ENCODE measurements around the gene IMMT. TPM values are rescaled to one million over a fixed set of nuclear protein-coding genes. Genes with fewer than 3 reads are reported as not detected.

Gene IMMT
- total and polyA plus RNA-seq, 2 experiments from 2014 or later: 71.0 to 96.7 TPM

- no peak for TF ChIP-seq STAT1 (IDR thresholded peaks at IDR 0.05; ENCODE audit: unreplicated experiment)
- TF ChIP-seq JUNB (IDR thresholded peaks at IDR 0.05; ENCODE audit: unreplicated experiment): no peak
- no peak for TF ChIP-seq EZH2 (IDR thresholded peaks at IDR 0.05; ENCODE audit: low read depth, unreplicated experiment)
- TF ChIP-seq EZH2phosphoT487 (IDR thresholded peaks at IDR 0.05; ENCODE audit: unreplicated experiment): no peak
- TF ChIP-seq CREB1 (CRISPR knock-in tag; IDR thresholded peaks at IDR 0.05; ENCODE audit: low read depth): no peak
- no peak for TF ChIP-seq ETS1 (IDR thresholded peaks at IDR 0.05)
- TF ChIP-seq ZNF462 (CRISPR knock-in tag; IDR thresholded peaks at IDR 0.05): no peak
- no peak for TF ChIP-seq ZNF114 (CRISPR knock-in tag; IDR thresholded peaks at IDR 0.05)
- no peak for TF ChIP-seq NANOG (IDR thresholded peaks at IDR 0.05; ENCODE audit: borderline replicate concordance)
- no peak for TF ChIP-seq POLR2AphosphoS5 (IDR thresholded peaks at IDR 0.05; ENCODE audit: low read depth)
- TF ChIP-seq REST (IDR thresholded peaks at IDR 0.05; ENCODE audit: unreplicated experiment): no peak
- TF ChIP-seq CTCF (conservative IDR thresholded peaks at IDR 0.05; ENCODE audit: low read depth in 2 of 2): no peak
- no peak for TF ChIP-seq ZNF331 (CRISPR knock-in tag; IDR thresholded peaks at IDR 0.05; ENCODE audit: low read depth)
- Histone ChIP-seq H3K9me2 (ENCODE audit: insufficient read depth) (no peaks in the 10 kb centered on the region), H3K4me3 (no peak overlapping the region), H3K36me3 (ENCODE audit: insufficient read depth) (peaks cover 53% of the 10 kb centered on the region), H2AFZ (no peak overlapping the region), H3K4me2 (no peak overlapping the region), H3K27me3 (ENCODE audit: insufficient read depth) (no peaks in the 10 kb centered on the region), H3K27ac (ENCODE audit: low read depth) (no peak overlapping the region), H3K4me1 (ENCODE audit: insufficient read depth) (no peaks in the 10 kb centered on the region), H3F3A (replicated peaks; ENCODE audit: low read depth) (peaks cover 17% of the 10 kb centered on the region), H3K79me2 (replicated peaks; ENCODE audit: insufficient read depth) (no peaks in the 10 kb centered on the region), H4K20me1 (replicated peaks; ENCODE audit: insufficient read depth) (peaks cover 9% of the 10 kb centered on the region)
- no peaks in the 10 kb centered on the region for H3K9me3 Mint-ChIP-seq
- H3K4me3 Mint-ChIP-seq: no peak overlapping the region
- DNase-seq (ENCODE audit: low spot score): no peak
- H3K27me3 Mint-ChIP-seq (ENCODE audit: insufficient read depth, low read depth, poor library complexity): peaks cover 15% of the 10 kb centered on the region
- H3K27ac Mint-ChIP-seq: no peak overlapping the region
- no peak for ATAC-seq
- no peaks in the 10 kb centered on the region for H3K4me1 Mint-ChIP-seq
- H3K36me3 Mint-ChIP-seq (ENCODE audit: low read depth): peaks cover 84% of the 10 kb centered on the region
Measured at GRCh38 chr2:86139981-86140380, 55.3 kb downstream of the IMMT start.
